Panc1 (cell line): ENCODE data around the gene APMAP. TPM values are rescaled to one million over a fixed set of nuclear protein-coding genes. Genes with fewer than 3 reads are reported as not detected.

Experiments
- ATAC-seq: fragments of 200-7000 bp; cut with Tn5 transposase; 2 replicates; pipeline ENCODE4 v1.9.1; 2020; ENCODE audit warnings: mild to moderate bottlenecking, moderate library complexity
- BruUV-seq: library from RNA; stranded (reverse); fragments of 400-500 nt; replicated peaks from 2 replicates; lab custom pipeline; 2021; lab: Mats Ljungman, UMichigan
- CTCF ChIA-PET: fragments of 300-600 bp; sonication (Branson Sonifier 250); formaldehyde crosslinking; loops from one replicate; lab custom pipeline; 2022; ENCODE audit warnings: antibody characterized with exemption; lab: Charles Lee
- POLR2A ChIA-PET: fragments of 300-600 bp; sonication (Branson Sonifier 250); formaldehyde crosslinking; loops from one replicate; lab custom pipeline; 2022; ENCODE audit warnings: antibody characterized with exemption; lab: Charles Lee
- DNase-seq: peaks from one replicate; pipeline ENCODE4 v3.0.0-alpha.2; 2010; ENCODE audit warnings: low read depth, low spot score
- H3K27ac ChIP-seq: 2 replicates; pipeline ENCODE4 v1.5.1; 2011; ENCODE audit warnings: mild to moderate bottlenecking, low read length, inconsistent platforms
- H3K27me3 ChIP-seq: fragments of 200-500 bp; sonication (Bioruptor generic); 2 replicates; pipeline ENCODE4 v1.6.0; 2014; ENCODE audit warnings: low read length, inconsistent platforms; ENCODE audit not compliant: control insufficient read depth, insufficient read depth
- H3K36me3 ChIP-seq: fragments of 200-500 bp; sonication (Bioruptor generic); 2 replicates; pipeline ENCODE4 v1.5.1; 2014; ENCODE audit warnings: inconsistent platforms, mild to moderate bottlenecking, low read length, moderate library complexity; ENCODE audit not compliant: control insufficient read depth, insufficient read depth
- H3K4me1 ChIP-seq: 2 replicates; pipeline ENCODE4 v1.5.1; 2011; ENCODE audit warnings: inconsistent platforms, mild to moderate bottlenecking, low read length, moderate library complexity; ENCODE audit not compliant: control insufficient read depth, insufficient read depth
- H3K4me3 ChIP-seq, 2 experiments: 2 replicates each; pipeline ENCODE4 v1.5.1; 2011 to 2012; ENCODE audit warnings: low read depth in 2 of 2, low read length in 2 of 2, mild to moderate bottlenecking in 2 of 2, inconsistent platforms in 1 of 2, moderate library complexity in 1 of 2
- H3K9me3 ChIP-seq: fragments of 200-500 bp; sonication (Bioruptor generic); 2 replicates; pipeline ENCODE4 v1.5.1; 2014; ENCODE audit warnings: low read depth, mild to moderate bottlenecking, inconsistent platforms, low read length, moderate library complexity; ENCODE audit not compliant: control insufficient read depth, insufficient read depth
- POLR2AphosphoS5 ChIP-seq: IDR thresholded peaks from 2 replicates; pipeline ENCODE4 v1.6.1; 2012; ENCODE audit warnings: mild to moderate bottlenecking, low read depth, low read length, moderate library complexity
- SIN3A ChIP-seq: IDR thresholded peaks from 2 replicates; pipeline ENCODE4 v1.6.1; 2012; ENCODE audit warnings: low read depth, mild to moderate bottlenecking, low read length, moderate library complexity, borderline replicate concordance; ENCODE audit not compliant: insufficient read depth
- TCF7L2 ChIP-seq: IDR thresholded peaks from 2 replicates; pipeline ENCODE4 v1.6.1; 2011; ENCODE audit warnings: mild to moderate bottlenecking, low read depth, low read length, inconsistent platforms
- in situ Hi-C: cut with HindIII; loops from 2 replicates; pipeline ENCODE4 v1.10.0; 2016; ENCODE audit warnings: low sequenced_read_pairs, low pct_unique_long_range_greater_than_20kb
- intact Hi-C: fragments of 100-400 bp; cut with micrococcal nuclease; formaldehyde crosslinking; loops from one replicate; pipeline ENCODE4 v1.10.0; 2022; ENCODE audit not compliant: unreplicated experiment
- total RNA-seq: library from RNA; stranded (reverse); gene quantifications from one replicate; pipeline ENCODE4 v1.2.1, GENCODE V29; 2021; ENCODE audit not compliant: unreplicated experiment
- TF ChIP-seq, protein P1 (sequence below), 2 experiments: IDR thresholded peaks; 2 replicates each; pipeline ENCODE4 v1.6.1; 2011 to 2012; ENCODE audit warnings: low read depth in 2 of 2, control low read depth in 1 of 2, low read length in 1 of 2, mild to moderate bottlenecking in 1 of 2, moderate library complexity in 1 of 2; ENCODE audit not compliant: insufficient read depth in 1 of 2
- TF ChIP-seq, protein P2 (sequence below): fragments of 450-650 bp; IDR thresholded peaks from 2 replicates; pipeline ENCODE4 v1.5.1; 2017; ENCODE audit warnings: mild to moderate bottlenecking

The APMAP gene
- total RNA-seq, 1 experiment from 2014 or later = 165 TPM

DNA sequence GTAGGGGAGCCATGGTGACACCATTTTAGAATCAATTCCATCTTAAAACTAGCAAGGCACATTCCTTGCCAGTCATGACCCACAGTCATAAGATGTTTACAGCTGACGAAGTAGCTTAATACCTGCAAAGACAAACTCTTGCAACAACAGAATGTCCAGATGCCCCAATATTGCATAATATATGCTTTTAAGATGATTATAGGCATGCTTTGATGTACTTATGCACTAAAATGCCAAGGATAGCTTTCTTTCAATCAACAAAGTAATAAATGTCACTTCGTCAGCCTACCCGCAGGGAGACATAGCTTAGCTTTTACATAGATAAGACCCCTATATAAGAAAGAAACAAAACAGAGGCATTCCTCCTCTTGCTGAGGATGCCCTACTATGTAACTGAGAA lies 38.7 kb upstream of the APMAP start:
- no peaks in the 10 kb centered on the region for H3K27me3 ChIP-seq
- ChIA-PET CTCF (no interaction called here), POLR2A (no interaction called here)
- no peak overlapping the region for H3K27ac ChIP-seq
- H3K9me3 ChIP-seq = no peaks in the 10 kb centered on the region
- H3K4me1 ChIP-seq = peaks cover 16% of the 10 kb centered on the region
- ATAC-seq = no peak
- no peak for DNase-seq
- H3K36me3 ChIP-seq = no peaks in the 10 kb centered on the region
- BruUV-seq = no TSS peak
- in situ Hi-C loops (no loop called here), intact Hi-C loops (no loop called here)
- TF ChIP-seq, protein P1, sequence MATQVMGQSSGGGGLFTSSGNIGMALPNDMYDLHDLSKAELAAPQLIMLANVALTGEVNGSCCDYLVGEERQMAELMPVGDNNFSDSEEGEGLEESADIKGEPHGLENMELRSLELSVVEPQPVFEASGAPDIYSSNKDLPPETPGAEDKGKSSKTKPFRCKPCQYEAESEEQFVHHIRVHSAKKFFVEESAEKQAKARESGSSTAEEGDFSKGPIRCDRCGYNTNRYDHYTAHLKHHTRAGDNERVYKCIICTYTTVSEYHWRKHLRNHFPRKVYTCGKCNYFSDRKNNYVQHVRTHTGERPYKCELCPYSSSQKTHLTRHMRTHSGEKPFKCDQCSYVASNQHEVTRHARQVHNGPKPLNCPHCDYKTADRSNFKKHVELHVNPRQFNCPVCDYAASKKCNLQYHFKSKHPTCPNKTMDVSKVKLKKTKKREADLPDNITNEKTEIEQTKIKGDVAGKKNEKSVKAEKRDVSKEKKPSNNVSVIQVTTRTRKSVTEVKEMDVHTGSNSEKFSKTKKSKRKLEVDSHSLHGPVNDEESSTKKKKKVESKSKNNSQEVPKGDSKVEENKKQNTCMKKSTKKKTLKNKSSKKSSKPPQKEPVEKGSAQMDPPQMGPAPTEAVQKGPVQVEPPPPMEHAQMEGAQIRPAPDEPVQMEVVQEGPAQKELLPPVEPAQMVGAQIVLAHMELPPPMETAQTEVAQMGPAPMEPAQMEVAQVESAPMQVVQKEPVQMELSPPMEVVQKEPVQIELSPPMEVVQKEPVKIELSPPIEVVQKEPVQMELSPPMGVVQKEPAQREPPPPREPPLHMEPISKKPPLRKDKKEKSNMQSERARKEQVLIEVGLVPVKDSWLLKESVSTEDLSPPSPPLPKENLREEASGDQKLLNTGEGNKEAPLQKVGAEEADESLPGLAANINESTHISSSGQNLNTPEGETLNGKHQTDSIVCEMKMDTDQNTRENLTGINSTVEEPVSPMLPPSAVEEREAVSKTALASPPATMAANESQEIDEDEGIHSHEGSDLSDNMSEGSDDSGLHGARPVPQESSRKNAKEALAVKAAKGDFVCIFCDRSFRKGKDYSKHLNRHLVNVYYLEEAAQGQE (IDR thresholded peaks at IDR 0.05; ENCODE audit: insufficient read depth in 1 of 2, low read depth in 2 of 2, low read length in 1 of 2) = no peak
- TF ChIP-seq, protein P2, sequence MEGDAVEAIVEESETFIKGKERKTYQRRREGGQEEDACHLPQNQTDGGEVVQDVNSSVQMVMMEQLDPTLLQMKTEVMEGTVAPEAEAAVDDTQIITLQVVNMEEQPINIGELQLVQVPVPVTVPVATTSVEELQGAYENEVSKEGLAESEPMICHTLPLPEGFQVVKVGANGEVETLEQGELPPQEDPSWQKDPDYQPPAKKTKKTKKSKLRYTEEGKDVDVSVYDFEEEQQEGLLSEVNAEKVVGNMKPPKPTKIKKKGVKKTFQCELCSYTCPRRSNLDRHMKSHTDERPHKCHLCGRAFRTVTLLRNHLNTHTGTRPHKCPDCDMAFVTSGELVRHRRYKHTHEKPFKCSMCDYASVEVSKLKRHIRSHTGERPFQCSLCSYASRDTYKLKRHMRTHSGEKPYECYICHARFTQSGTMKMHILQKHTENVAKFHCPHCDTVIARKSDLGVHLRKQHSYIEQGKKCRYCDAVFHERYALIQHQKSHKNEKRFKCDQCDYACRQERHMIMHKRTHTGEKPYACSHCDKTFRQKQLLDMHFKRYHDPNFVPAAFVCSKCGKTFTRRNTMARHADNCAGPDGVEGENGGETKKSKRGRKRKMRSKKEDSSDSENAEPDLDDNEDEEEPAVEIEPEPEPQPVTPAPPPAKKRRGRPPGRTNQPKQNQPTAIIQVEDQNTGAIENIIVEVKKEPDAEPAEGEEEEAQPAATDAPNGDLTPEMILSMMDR = no peak
- no peak for TF ChIP-seq POLR2AphosphoS5
- no peak for TF ChIP-seq TCF7L2
- no peak for TF ChIP-seq SIN3A
- H3K4me3 ChIP-seq = no peak overlapping the region

DNA sequence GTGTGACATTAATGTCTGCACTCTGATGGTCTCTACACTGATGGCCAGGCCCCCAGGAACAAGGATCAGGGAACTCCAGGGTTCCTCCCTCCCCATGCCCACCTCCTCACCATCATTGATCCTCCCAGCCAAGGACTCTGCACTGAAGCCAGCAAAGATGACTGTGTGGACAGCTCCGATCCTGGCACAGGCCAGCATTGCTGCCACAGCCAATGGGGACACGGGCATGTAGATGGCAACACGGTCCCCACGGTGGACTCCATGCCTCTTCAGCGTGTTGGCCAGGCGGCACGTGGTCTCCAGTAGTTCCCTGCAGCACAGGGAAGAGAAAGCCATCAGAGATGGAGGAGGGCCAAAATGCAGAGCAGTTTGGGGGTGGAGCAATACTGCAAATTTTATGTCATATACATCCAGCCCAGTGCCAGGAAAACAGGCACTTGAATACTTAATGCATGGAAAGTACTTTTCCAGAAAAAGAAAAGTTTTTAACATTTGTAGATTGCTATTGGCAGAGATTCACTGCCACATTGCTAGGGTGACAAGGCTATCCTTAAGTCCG lies 38.2 kb upstream of the APMAP start:
- Histone ChIP-seq H3K27ac (no peak overlapping the region), H3K4me1 (peaks cover 16% of the 10 kb centered on the region), H3K27me3 (no peaks in the 10 kb centered on the region), H3K36me3 (no peaks in the 10 kb centered on the region), H3K4me3 (no peak overlapping the region), H3K9me3 (no peaks in the 10 kb centered on the region)
- no peak for TF ChIP-seq POLR2AphosphoS5
- TF ChIP-seq, protein P1 (IDR thresholded peaks at IDR 0.05; ENCODE audit: insufficient read depth in 1 of 2, low read depth in 2 of 2, low read length in 1 of 2) = no peak
- TF ChIP-seq, protein P2 = no peak
- TF ChIP-seq SIN3A = no peak
- TF ChIP-seq TCF7L2 = no peak
- intact Hi-C loops = no loop called here
- no peak for DNase-seq
- in situ Hi-C loops = no loop called here
- ChIA-PET CTCF (no interaction called here), POLR2A (no interaction called here)
- BruUV-seq = no TSS peak
- ATAC-seq = no peak
